GM12892 (cell line): ENCODE measurements around the gene PAQR3.

Experiments used
- POLR2A ChIP-seq: IDR thresholded peaks from 2 replicates; pipeline ENCODE4 v1.6.1; 2011; ENCODE audit warnings: low read depth, low read length, control low read depth
- POLR2AphosphoS5 ChIP-seq: IDR thresholded peaks from 2 replicates; pipeline ENCODE4 v1.6.1; 2011; ENCODE audit warnings: low read depth, low read length, control low read depth
- TAF1 ChIP-seq: IDR thresholded peaks from 2 replicates; pipeline ENCODE4 v1.6.1; 2011; ENCODE audit warnings: low read depth, mild to moderate bottlenecking, control low read depth, low read length, borderline replicate concordance

- TF ChIP-seq POLR2A (no peak), POLR2AphosphoS5 (no peak), TAF1 (no peak)
Observed at GRCh38 chr4:78862314-78862737, 76.9 kb downstream of the PAQR3 start.
